Left ventricle myocardium inferior (tissue), 1 donor: ENCODE results near the gene PLCL2. TPM values are rescaled to one million over a fixed set of nuclear protein-coding genes. Genes with fewer than 3 reads are reported as not detected.

ENCODE experiments used
- DNase-seq: peaks from one replicate; pipeline ENCODE4 v3.0.0-alpha.2; 2020
- H3K27ac ChIP-seq: fragments of 200-600 bp; replicated peaks from 2 replicates; pipeline ENCODE4 v1.8.0; 2021
- H3K27me3 ChIP-seq: fragments of 200-600 bp; 2 replicates; pipeline ENCODE4 v1.8.0; 2021; ENCODE audit warnings: low read depth
- H3K36me3 ChIP-seq: fragments of 200-600 bp; 2 replicates; pipeline ENCODE4 v1.8.0; 2021
- H3K4me1 ChIP-seq: fragments of 200-600 bp; 2 replicates; pipeline ENCODE4 v1.8.0; 2021
- H3K4me3 ChIP-seq: fragments of 200-600 bp; 2 replicates; pipeline ENCODE4 v1.8.0; 2021; ENCODE audit warnings: mild to moderate bottlenecking, moderate library complexity
- H3K9me3 ChIP-seq: fragments of 200-600 bp; replicated peaks from 2 replicates; pipeline ENCODE4 v1.8.0; 2021
- CTCF ChIP-seq: fragments of 200-600 bp; IDR thresholded peaks from 2 replicates; pipeline ENCODE4 v1.8.0; 2021; ENCODE audit warnings: antibody characterized with exemption, mild to moderate bottlenecking, borderline replicate concordance
- intact Hi-C: fragments of 100-400 bp; cut with micrococcal nuclease; formaldehyde crosslinking; loops from one replicate; pipeline ENCODE4 v1.11.0; 2022
- total RNA-seq: library from RNA; stranded (reverse); fragmentation: NEBNext Ultra II Directional; extraction: Animal tissue kit (Norgen Biotek cat#: 25700); gene quantifications from one replicate; pipeline ENCODE4 v1.2.1, GENCODE V29; 2021
- donor health status: DM: no; HTN: yes; CAD: no; lungs with severe emphysema.

Gene PLCL2
- total RNA-seq, 1 donor from 2014 or later = 48.1 TPM

DNA sequence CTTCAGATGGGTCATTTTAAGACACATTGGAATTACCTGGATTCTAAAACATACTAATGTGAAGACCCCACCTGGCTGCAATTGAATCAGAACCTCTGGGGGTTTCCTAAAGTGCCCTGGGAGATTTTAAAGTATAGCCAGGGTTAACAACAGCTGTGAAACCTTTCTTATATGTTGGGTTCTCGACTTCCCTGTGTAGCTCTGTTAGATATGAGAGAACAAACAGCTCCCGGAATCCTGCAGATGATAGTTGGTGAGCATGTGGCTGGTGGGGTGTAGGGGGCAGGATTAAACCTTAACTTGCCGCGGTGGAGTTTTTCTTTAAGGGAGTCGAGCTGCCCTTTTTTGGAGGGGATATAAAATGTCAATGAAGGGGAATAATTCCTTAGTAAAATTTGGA lies 12.1 kb downstream of the PLCL2 start:
- H3K9me3 ChIP-seq = no peaks in the 10 kb centered on the region
- H3K4me1 ChIP-seq = peaks cover 81% of the 10 kb centered on the region
- H3K27ac ChIP-seq = peak overlapping the region; percentile 85
- H3K27me3 ChIP-seq = no peaks in the 10 kb centered on the region
- intact Hi-C loops = no loop called here
- TF ChIP-seq CTCF = no peak
- no peaks in the 10 kb centered on the region for H3K36me3 ChIP-seq
- peak overlapping the region; percentile 20 for H3K4me3 ChIP-seq
- no peak for DNase-seq

GRCh38 chr3:16897254-16897926 lies 12.6 kb downstream of the PLCL2 start:
- Histone ChIP-seq H3K4me1 (peaks cover 80% of the 10 kb centered on the region), H3K4me3 (peak overlapping the region; percentile 20), H3K27me3 (no peaks in the 10 kb centered on the region), H3K27ac (peak overlapping the region; percentile 85), H3K36me3 (no peaks in the 10 kb centered on the region), H3K9me3 (no peaks in the 10 kb centered on the region)
- intact Hi-C loops = no loop called here
- no peak for TF ChIP-seq CTCF
- DNase-seq = no peak

DNA sequence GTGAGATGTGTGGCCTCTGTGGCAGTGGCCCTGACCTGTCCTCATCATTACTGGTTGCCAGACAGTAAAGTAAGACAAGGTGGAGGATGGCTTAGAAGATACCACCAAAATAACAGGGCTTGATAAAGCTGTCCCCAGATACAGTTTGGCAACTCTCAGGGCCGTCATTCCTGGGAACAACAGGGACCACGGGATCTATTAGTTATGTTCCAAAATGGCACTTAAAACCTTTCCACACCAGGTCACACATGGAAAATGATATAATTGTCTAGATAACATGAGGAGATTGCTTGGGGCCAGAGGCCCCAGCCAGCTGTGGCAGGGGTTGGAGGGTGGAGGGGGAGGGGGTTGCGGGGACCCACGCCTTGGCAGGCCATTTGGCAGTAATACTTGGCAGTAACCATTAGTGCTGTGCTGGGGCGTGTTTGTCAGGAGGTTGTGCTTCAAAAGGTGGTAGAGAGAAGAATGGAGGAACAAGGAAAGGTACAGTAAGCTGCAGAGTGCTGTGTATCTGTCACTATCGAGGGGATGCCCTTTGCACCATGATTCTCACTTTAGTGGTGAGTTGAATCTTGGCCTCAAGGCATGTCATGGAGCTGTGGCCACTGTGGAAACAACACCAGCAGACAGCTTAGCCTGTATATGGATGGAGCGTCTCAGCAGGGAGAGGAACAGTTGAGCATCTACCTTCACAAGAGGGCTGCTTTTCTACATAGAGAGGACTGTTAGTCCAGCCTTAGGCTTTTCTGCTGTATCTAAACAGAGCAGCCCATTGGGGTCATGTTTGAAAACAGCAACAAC lies 14.0 kb downstream of the PLCL2 start:
- no peak for TF ChIP-seq CTCF
- Histone ChIP-seq H3K27me3 (no peaks in the 10 kb centered on the region), H3K36me3 (no peaks in the 10 kb centered on the region), H3K4me1 (peaks cover 78% of the 10 kb centered on the region), H3K27ac (peak overlapping the region; percentile 85), H3K9me3 (no peaks in the 10 kb centered on the region), H3K4me3 (peak overlapping the region; percentile 66)
- intact Hi-C loops = no loop called here
- DNase-seq = peak; percentile 74

DNA sequence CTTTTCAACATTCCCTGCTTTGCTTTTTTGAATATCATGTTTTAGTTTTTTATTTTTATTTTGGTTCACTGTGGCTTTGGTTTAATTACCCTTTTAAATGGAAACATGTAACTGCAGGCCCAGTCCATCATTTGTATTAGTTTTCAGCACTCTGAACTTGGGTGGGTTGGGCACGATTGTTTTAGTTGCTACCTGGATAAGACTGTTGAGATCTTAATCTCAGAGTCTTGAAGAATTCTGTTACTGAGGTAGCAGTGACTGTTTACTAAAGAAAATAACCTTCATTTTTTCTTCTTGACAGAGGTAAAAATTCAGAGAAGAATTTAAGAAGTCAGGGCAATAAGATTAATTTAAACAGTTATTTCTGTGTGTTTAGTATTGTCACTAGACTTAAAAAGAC lies 15.2 kb downstream of the PLCL2 start:
- Histone ChIP-seq H3K27me3 (no peaks in the 10 kb centered on the region), H3K9me3 (no peaks in the 10 kb centered on the region), H3K4me1 (peaks cover 82% of the 10 kb centered on the region), H3K4me3 (peak overlapping the region; percentile 66), H3K36me3 (no peaks in the 10 kb centered on the region), H3K27ac (peak overlapping the region; percentile 85)
- intact Hi-C loops = no loop called here
- no peak for TF ChIP-seq CTCF
- DNase-seq = no peak

DNA sequence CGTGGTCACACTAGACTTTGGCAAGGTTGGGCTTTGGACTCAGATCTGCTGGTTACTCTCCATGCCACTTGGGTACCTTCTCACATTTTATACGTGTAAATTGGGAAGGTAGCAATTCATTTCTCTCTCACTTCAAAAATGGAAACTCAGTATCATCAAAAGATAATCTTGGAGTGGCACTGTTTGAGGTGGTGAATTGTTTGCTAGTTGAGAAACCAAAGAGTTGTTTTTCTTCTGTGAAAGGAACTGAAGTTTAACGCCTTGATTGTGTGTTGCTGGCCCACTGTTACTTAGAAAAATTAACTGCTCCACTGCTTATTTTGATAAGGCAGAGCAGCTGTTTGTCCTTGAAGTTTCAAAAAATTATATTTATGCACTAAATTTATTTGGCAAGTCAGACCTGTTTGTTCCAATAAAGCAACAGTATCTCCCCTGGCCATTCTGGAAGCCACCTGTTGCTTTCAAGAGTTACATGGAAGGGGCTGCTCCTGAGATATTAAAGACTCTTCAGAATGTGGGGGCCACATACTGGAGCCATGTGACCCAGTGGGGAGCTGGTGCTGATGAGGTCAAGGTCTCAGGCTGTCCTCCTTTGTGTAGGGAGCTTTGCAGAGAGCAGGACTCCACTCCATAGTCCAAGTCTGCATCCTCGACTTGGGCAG lies 16.2 kb downstream of the PLCL2 start:
- H3K27ac ChIP-seq = peak overlapping the region; percentile 85
- intact Hi-C loops = no loop called here
- H3K9me3 ChIP-seq = no peaks in the 10 kb centered on the region
- H3K27me3 ChIP-seq = no peaks in the 10 kb centered on the region
- no peak for TF ChIP-seq CTCF
- no peaks in the 10 kb centered on the region for H3K36me3 ChIP-seq
- H3K4me1 ChIP-seq = peaks cover 87% of the 10 kb centered on the region
- H3K4me3 ChIP-seq = peak overlapping the region; percentile 66
- DNase-seq = no peak
